ENCODE data around the gene MAPK11. TPM values are rescaled to one million over a fixed set of nuclear protein-coding genes. Genes with fewer than 3 reads are reported as not detected.

Gene MAPK11
- total RNA-seq, 1 donor from 2014 or later = 3.1 TPM

DNA sequence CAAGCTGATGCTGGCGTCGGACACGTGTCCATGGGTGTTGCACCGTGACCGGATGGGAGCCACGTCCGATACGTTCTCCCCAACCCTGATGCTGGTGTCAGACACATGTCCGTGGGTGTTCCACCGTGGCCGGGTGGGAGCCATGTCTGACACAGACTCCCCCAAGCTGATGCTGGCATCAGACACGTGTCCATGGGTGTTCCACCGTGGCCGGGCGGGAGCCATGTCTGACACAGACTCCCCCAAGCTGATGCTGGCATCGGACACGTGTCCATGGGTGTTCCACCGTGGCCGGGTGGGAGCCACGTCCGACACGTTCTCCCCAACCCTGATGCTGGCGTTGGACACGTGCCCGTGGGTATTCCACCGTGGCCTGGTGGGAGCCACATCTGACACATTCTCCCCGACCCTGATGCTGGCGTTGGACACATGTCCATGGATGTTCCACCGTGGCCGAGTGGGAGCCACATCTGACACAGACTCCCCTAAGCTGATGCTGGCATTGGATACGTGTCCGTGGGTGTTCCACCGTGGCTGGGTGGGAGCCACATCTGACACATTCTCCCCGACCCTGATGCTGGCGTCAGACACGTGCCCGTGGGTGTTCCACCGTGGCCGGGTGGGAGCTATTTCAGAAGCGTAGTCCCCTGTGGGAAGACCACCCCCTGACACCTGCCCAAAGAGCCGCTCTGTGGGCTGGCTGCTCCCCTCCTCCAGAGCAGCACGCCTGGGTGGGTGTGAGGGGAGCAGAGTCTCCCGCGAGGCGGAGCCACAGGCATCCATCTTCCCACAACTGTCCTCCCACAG is 49.4 kb downstream of the MAPK11 start:
- Histone ChIP-seq H3K36me3 (ENCODE audit: control insufficient read depth in 3 of 3, insufficient read depth in 3 of 3, low read length in 3 of 3) (peaks cover 78 to 89% (median 85%) of the 10 kb centered on the region in 3 donors), H3K4me1 (ENCODE audit: control insufficient read depth in 3 of 3, insufficient read depth in 3 of 3, low read length in 3 of 3) (peaks cover 0 to 10% (median 4%) of the 10 kb centered on the region in 3 donors), H3K9ac (ENCODE audit: low read depth in 1 of 3, low read length in 3 of 3) (no peak overlapping the region), H3K9me3 (ENCODE audit: control insufficient read depth in 3 of 3, low read length in 3 of 3) (no peaks in the 10 kb centered on the region), H3K27ac (ENCODE audit: low read depth, low read length) (no peak overlapping the region), H3K4me3 (ENCODE audit: low read length in 3 of 3) (no peak overlapping the region), H3K27me3 (ENCODE audit: control insufficient read depth in 3 of 3, insufficient read depth in 3 of 3, low read length in 3 of 3) (no peaks in the 10 kb centered on the region)

DNA sequence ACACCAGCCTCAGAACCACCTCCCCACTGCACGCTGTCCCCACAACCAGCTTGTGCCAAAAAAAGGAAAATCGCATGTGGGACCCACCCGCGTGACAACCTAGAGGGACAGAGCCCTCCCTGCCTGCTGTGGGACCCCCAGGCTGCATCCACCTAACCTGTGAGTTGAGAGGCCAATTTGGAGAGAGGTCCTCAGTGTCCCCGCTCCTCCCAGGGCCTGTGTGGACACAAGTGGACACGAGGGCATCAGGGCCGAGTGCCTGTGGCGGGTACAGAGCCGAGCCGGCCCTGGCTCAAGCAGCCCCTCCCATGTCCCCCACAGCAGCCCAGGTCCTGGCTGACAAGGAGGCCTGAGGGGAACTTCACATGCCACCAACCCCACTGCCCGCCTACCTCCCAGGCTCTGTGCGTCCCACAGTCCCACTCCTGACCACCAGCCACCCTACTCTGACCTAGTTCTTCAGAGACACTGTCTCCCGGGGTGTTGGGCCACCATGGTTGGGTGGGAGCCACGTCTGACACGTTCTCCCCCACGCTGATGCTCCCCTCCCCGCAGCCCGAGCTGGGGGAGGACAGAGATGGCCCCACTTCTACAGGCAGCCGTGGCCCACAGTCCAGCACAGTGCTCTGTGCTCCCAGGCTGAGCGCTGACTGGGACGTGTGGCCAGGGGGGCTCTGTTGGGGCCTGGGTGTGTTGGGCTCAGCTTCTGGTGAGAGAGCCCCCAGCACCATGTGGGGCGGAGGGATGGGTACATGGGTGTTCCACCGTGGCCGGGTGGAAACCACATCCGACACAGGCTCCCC is 50.2 kb downstream of the MAPK11 start:
- peaks cover 78 to 87% (median 80%) of the 10 kb centered on the region in 3 donors for H3K36me3 ChIP-seq (ENCODE audit: control insufficient read depth in 3 of 3, insufficient read depth in 3 of 3, low read length in 3 of 3)
- peak overlapping the region in 1 of 3 donors; percentile 33 for H3K9ac ChIP-seq (ENCODE audit: low read depth in 1 of 3, low read length in 3 of 3)
- H3K4me3 ChIP-seq (ENCODE audit: low read length in 3 of 3) = no peak overlapping the region
- no peaks in the 10 kb centered on the region for H3K9me3 ChIP-seq (ENCODE audit: control insufficient read depth in 3 of 3, low read length in 3 of 3)
- H3K27ac ChIP-seq (ENCODE audit: low read depth, low read length) = no peak overlapping the region
- H3K27me3 ChIP-seq (ENCODE audit: control insufficient read depth in 3 of 3, insufficient read depth in 3 of 3, low read length in 3 of 3) = no peaks in the 10 kb centered on the region
- peaks cover 0 to 13% (median 4%) of the 10 kb centered on the region in 3 donors for H3K4me1 ChIP-seq (ENCODE audit: control insufficient read depth in 3 of 3, insufficient read depth in 3 of 3, low read length in 3 of 3)

DNA sequence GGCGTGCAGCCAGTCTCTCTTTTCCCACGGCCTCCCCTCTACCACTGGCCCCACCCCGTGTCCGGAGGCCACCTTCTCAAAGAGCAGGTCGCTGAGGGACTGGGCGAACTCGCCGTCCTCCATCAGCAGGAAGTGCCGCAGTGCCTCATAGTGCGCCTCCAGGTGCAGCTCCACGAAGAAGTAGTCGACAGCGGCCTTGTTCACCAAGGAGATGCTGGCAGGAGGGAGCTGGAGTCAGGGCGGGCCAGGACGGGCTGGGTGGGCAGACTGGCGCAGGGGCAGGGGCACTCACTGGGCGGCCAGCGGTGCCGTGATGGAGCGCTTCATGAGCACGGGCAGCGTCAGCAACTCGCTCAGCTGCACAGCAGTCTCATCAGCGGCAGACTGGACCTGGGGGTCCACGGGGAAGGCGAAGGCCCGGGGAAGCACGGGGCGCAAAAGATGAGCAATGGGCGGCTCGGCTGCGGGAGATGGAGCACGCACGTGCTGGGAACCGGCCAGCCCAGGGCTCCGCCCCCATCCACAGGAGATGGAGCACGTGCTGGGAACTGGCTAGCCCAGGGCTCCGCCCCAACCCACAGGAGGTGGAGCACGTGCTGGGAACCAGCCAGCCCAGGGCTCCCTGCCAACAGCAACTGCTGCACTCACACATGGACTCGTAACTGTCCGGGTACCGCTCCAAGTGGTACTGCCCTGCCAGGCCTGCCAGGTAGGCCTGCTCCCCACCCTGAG is 51.0 kb downstream of the MAPK11 start:
- H3K4me3 ChIP-seq (ENCODE audit: low read length in 3 of 3) = no peak overlapping the region
- H3K9me3 ChIP-seq (ENCODE audit: control insufficient read depth in 3 of 3, low read length in 3 of 3) = no peaks in the 10 kb centered on the region
- H3K9ac ChIP-seq (ENCODE audit: low read depth in 1 of 3, low read length in 3 of 3) = peak overlapping the region in 1 of 3 donors; percentile 33
- peaks cover 0 to 14% (median 4%) of the 10 kb centered on the region in 3 donors for H3K4me1 ChIP-seq (ENCODE audit: control insufficient read depth in 3 of 3, insufficient read depth in 3 of 3, low read length in 3 of 3)
- H3K27ac ChIP-seq (ENCODE audit: low read depth, low read length) = no peak overlapping the region
- H3K27me3 ChIP-seq (ENCODE audit: control insufficient read depth in 3 of 3, insufficient read depth in 3 of 3, low read length in 3 of 3) = no peaks in the 10 kb centered on the region
- peaks cover 79 to 89% (median 80%) of the 10 kb centered on the region in 3 donors for H3K36me3 ChIP-seq (ENCODE audit: control insufficient read depth in 3 of 3, insufficient read depth in 3 of 3, low read length in 3 of 3)

DNA sequence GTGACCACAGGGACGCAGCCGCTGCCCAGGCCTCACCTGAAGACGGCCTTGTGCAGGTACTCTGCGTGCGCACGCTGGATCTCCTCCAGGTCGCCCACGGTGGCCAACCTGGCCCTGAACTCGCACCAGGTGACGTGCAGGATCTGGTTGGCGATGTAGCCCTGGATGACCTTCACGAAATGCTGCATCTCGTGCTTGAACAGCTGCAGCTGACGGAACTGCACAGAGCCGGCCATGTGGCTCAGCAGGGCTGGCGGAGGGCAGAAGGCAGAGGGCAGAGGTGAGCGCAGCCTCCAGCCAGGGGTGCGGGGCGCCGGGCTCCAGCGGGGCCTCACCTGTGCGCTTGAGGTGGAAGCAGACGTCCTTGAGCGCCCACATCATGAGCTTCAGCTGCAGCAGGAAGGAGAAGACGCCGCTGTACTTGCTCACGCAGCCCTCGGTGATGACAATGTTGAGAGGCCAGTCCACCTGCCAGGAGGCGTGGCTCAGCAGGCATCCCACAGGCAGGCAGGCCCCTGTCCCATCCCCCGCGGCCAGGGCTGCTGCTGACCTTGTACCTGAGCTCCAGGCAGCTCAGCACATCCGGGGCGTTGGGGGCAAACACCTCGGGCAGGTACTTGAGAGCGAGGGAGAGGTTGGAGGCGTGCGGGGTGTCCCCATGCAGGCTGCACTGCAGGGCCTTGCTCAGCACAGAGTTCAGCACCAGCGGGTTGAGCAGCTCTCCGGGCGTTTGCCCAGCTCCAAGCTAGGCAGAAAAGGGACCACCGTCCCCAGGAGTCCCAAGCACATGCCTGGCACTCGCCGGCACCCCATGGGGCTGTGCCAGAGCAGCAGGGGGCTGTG is 51.8 kb downstream of the MAPK11 start:
- H3K36me3 ChIP-seq (ENCODE audit: control insufficient read depth in 3 of 3, insufficient read depth in 3 of 3, low read length in 3 of 3) = peaks cover 75 to 82% (median 76%) of the 10 kb centered on the region in 3 donors
- no peaks in the 10 kb centered on the region for H3K27me3 ChIP-seq (ENCODE audit: control insufficient read depth in 3 of 3, insufficient read depth in 3 of 3, low read length in 3 of 3)
- H3K4me1 ChIP-seq (ENCODE audit: control insufficient read depth in 3 of 3, insufficient read depth in 3 of 3, low read length in 3 of 3) = peaks cover 0 to 14% (median 4%) of the 10 kb centered on the region in 3 donors

DNA sequence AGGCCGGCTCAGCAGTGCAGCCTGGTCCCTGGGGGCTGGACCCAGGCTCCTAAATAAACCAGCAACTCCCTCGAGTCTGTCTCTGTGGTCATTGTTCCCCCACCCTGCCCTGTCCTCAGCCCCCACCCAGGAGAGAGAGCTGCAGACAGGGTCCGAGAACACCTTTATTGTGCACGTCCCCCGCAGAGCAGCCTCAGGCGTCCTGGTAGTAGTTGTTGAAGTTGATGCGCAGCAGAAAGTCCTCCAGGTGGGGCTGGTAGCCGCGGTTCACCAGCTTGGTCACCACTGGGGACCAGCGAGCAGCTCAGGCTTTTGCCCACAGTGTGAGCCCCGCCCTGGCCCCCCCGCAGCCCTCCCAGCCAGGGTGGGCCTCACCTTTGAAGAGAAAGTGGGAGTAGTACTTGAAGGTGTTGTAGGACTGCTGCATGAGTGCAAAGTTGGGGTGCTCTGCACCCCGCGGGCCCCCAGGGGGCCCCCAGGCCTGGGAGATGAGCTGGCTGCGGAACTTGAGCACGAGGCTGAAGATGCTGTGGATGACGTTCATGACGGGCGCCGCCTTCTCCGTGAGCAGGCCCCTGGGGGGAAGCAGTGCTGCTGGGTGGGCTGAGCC is 52.5 kb downstream of the MAPK11 start:
- peaks cover 75 to 81% (median 76%) of the 10 kb centered on the region in 3 donors for H3K36me3 ChIP-seq (ENCODE audit: control insufficient read depth in 3 of 3, insufficient read depth in 3 of 3, low read length in 3 of 3)
- no peaks in the 10 kb centered on the region for H3K9me3 ChIP-seq (ENCODE audit: control insufficient read depth in 3 of 3, low read length in 3 of 3)
- H3K4me1 ChIP-seq (ENCODE audit: control insufficient read depth in 3 of 3, insufficient read depth in 3 of 3, low read length in 3 of 3) = peaks cover 0 to 14% (median 4%) of the 10 kb centered on the region in 3 donors
- H3K27me3 ChIP-seq (ENCODE audit: control insufficient read depth in 3 of 3, insufficient read depth in 3 of 3, low read length in 3 of 3) = no peaks in the 10 kb centered on the region
- H3K4me3 ChIP-seq (ENCODE audit: low read length in 3 of 3) = no peak overlapping the region
- no peak overlapping the region for H3K9ac ChIP-seq (ENCODE audit: low read depth in 1 of 3, low read length in 3 of 3)
- no peak overlapping the region for H3K27ac ChIP-seq (ENCODE audit: low read depth, low read length)

More for the DNA sequence above, 51.8 kb downstream of the MAPK11 start:
- Histone ChIP-seq H3K9me3 (ENCODE audit: control insufficient read depth in 3 of 3, low read length in 3 of 3) (no peaks in the 10 kb centered on the region), H3K9ac (ENCODE audit: low read depth in 1 of 3, low read length in 3 of 3) (no peak overlapping the region), H3K27ac (ENCODE audit: low read depth, low read length) (no peak overlapping the region), H3K4me3 (ENCODE audit: low read length in 3 of 3) (no peak overlapping the region)

GRCh38 chr22:50216684-50217520 is 53.3 kb downstream of the MAPK11 start:
- H3K36me3 ChIP-seq (ENCODE audit: control insufficient read depth in 3 of 3, insufficient read depth in 3 of 3, low read length in 3 of 3) = peaks cover 72 to 79% (median 72%) of the 10 kb centered on the region in 3 donors
- peaks cover 0 to 14% (median 4%) of the 10 kb centered on the region in 3 donors for H3K4me1 ChIP-seq (ENCODE audit: control insufficient read depth in 3 of 3, insufficient read depth in 3 of 3, low read length in 3 of 3)
- H3K9me3 ChIP-seq (ENCODE audit: control insufficient read depth in 3 of 3, low read length in 3 of 3) = no peaks in the 10 kb centered on the region
- H3K27ac ChIP-seq (ENCODE audit: low read depth, low read length) = no peak overlapping the region
- no peaks in the 10 kb centered on the region for H3K27me3 ChIP-seq (ENCODE audit: control insufficient read depth in 3 of 3, insufficient read depth in 3 of 3, low read length in 3 of 3)
- no peak overlapping the region for H3K4me3 ChIP-seq (ENCODE audit: low read length in 3 of 3)
- no peak overlapping the region for H3K9ac ChIP-seq (ENCODE audit: low read depth in 1 of 3, low read length in 3 of 3)

- Histone ChIP-seq H3K36me3 (ENCODE audit: control insufficient read depth in 3 of 3, insufficient read depth in 3 of 3, low read length in 3 of 3) (peaks cover 68 to 77% (median 68%) of the 10 kb centered on the region in 3 donors), H3K9me3 (ENCODE audit: control insufficient read depth in 3 of 3, low read length in 3 of 3) (no peaks in the 10 kb centered on the region), H3K4me3 (ENCODE audit: low read length in 3 of 3) (no peak overlapping the region), H3K4me1 (ENCODE audit: control insufficient read depth in 3 of 3, insufficient read depth in 3 of 3, low read length in 3 of 3) (peaks cover 0 to 14% (median 4%) of the 10 kb centered on the region in 3 donors), H3K9ac (ENCODE audit: low read depth in 1 of 3, low read length in 3 of 3) (no peak overlapping the region), H3K27me3 (ENCODE audit: control insufficient read depth in 3 of 3, insufficient read depth in 3 of 3, low read length in 3 of 3) (no peaks in the 10 kb centered on the region), H3K27ac (ENCODE audit: low read depth, low read length) (no peak overlapping the region)
These were observed 54.0 kb downstream of the MAPK11 start for GRCh38 chr22:50216055-50216683.
